Fibroblast of skin of right biceps (primary cell): ENCODE results near the gene TSPAN10.
A peak's percentile ranks its signal among the peaks of the same experiment; 100 is the strongest.

Experiments used
- DNase-seq: peaks from one replicate; pipeline ENCODE4 v3.0.0-alpha.2; 2013

Gene TSPAN10

DNA sequence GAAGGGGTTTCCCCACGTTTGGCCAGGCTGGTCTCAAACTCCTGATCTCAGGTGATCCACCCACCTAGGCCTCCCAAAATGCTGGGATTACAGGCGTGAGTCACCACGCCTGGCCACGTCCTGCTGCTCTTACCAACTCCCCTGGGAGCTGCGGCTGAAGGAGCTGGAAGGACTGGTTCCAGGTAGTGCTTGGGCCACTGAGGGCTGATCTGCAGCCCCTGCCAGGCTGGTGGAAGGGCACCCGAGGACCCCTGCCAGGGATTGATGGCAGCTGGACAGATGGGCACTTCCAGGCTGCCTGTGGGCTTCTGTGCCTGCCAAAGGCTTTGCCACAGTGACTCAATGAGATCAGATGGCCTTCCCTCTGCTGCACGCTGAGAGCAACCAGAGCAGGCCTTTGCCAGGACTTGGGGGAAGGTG is 27.1 kb downstream of the TSPAN10 start:
- no peak for DNase-seq

DNA sequence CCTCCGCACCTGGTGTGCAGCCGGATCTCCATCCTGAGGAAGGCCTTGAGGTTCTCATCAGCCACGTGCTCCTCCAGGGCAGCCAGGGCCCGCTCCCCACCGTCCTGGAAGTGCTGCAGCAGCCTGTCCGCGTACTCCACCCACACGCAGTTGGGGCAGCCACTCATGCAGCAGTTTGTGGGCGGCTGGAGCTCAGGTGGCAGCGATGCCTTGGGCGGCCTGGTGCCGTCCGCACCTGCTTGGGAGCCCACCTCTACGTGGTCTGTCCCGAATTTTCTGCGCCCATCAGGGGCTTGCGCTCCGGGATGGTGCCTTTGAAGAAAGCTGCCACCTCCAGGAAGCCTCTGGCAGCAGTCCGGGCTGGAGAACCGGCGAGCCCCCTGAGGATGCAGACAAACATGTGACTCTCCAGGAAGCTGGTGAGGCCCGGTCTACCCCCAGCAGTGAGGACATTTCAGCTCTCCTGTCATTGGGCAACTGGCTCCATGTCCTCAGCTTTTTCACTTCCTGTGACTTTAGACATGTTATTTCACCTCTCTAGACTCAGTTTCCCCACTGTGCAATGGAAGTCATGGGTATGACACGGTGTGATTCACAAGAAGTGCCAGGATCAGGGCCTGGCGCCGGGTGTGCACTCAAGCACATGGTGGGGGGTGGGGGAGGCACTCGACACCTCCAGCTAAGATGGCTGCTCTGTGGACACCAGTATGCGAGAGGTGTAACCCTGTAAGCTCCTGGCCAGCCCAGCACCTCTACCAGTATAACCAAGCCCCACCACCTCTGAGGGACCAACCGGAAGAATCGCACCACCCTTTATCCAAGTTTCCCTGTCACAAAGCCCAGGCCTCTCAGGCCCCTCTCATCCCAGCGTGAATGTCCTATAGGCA is 28.5 kb downstream of the TSPAN10 start:
- DNase-seq: peak; percentile 36

DNA sequence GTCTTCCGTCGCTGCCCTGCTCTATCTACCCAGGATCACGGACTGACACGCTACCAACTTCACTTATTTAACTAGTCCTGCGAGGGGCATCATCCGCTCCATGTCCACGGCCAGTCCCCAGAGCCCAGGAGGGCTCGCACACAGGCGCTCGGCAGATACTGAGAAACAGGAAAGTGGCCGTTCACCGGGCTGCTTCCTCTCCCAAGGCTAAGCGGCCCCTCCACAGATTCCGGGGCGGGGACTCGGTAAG is 29.0 kb downstream of the TSPAN10 start:
- DNase-seq: no peak

DNA sequence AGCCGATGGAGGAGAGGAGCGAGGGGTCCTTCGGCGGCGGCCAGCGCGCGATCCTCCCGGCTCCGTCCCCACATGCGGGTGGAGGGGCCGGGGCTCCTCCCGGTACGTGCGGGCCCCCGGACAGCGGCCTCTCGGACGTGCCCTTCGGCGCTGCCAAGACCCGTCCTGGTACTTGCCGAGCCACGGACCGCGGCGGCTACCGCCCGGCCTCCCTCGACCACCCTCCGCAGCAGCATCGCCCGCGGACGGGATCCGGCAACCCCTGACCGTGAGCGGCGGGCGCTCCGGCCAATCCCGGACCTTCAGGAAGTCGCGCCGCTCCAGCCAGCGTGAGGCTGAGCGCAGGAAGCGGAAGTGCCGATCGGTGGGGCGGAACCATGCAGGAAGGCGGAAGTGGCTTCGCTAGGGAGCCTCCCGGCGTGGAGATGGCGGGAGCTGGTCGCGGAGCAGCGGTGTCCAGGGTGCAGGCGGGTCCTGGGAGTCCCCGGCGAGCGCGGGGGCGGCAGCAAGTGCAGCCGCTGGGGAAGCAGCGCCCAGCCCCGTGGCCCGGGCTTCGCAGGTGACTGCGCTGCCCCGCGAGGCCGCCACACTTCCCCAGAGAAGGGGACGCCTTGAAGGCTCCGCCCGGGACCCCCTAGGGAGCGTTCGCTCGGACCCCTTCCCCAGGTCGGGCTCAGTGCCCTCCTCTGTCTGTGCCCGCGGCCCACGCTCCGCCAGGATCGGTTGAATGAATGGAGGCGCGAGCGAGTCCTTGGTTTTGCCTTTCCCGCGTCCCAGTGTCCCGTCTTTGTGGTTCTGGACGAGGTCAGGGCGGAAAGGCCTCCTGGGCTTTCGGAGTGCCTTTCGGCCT is 29.6 kb downstream of the TSPAN10 start, which contains the start of the genes CCDC137 and OXLD1:
CCDC137 (plus strand) TSS at position 396 of the 850 bp plus-strand sequence; CDS start at position 426, 30 bp downstream.
OXLD1 (minus strand) TSS at position 264 of the 850 bp plus-strand sequence; CDS start at position 236, 28 bp downstream.
- DNase-seq: peak; percentile 97

DNA sequence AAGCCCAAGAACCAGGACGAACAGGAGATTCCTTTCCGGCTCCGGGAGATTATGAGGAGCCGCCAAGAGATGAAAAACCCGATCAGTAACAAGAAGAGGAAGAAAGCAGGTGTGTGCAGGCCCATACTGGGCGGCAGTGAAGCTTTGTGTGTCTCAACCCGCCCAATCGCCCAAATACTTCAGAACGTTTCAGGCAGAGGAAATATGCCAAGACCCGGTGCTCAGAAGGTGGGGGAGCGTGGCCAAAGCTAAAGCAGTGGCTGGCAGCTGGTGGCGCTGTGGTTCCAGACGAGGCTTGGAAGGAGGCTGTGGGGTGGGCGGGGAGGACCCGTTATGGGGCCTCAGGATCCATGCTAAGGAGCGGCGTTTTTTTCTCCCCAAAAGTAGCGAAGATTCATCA is 30.8 kb downstream of the TSPAN10 start:
- DNase-seq: no peak

DNA sequence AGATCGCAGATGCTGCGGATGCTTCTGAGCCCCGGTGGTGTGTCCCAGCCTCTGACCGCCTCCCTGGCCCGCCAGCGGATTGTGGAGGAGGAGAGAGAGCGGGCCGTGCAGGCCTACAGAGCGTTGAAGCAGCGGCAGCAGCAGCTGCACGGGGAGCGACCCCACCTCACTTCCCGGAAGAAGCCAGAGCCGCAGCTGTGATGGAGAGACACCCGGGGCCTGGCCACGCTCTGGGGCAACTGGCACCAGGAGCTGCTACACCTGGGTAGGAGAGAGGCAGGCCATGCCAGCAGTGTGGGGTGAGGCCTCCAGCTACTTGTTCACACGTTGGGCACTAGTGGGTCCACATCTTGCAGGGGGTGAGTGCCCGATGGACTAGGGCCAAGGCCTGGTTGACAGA is 35.5 kb downstream of the TSPAN10 start:
- DNase-seq: no peak

DNA sequence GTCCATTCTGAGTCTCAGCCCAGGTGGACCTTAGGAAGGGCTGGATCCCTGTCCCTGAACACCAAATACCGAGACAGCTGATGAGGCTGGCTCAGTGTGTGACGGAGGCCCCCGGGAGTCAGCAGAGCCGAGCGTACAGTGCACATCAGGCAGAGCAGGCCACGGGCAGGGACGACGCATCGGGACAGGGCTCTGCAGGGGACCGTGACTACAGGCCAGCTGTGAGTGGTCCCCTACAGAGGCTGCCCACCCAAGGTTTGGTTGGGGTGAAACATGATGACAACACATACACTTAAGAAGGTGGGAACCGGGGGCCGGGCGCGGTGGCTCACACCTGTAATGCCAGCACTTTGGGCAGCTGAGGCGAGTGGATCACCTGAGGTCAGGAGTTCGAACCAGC is 36.0 kb downstream of the TSPAN10 start:
- no peak for DNase-seq

DNA sequence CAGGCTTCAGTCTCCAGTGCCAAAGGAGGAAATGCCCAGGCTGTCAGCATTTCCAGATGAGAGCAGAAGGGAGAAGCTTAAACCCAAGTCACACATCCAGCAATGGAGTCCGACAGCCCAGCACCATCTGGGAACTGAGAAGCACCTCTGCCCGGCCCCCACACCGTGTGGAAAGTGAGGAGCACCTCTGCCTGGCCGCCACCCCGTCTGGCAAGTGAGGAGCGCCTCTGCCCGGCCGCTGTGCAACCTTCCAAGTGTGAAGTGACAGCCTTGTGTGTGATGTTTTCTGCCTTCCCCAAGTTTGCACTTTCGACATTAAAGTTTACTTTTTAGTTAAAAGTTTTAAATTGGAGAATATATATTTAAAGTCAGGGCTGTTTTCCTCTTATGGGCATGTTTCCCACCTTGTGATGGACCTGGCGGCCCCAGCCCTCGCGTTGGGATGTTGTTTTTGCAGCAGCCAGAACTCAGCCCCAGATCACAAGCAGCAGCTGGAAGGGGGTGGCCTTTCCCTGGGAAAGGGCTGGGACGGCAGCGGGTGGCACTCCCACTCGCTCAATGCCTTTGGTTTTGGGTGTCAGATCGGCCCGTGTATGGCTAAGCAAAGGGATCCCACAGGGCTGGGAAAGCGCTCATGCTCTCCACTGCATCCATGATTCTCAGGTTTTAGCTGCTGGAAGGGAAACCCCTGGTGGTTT is 36.7 kb downstream of the TSPAN10 start:
- DNase-seq: no peak

DNA sequence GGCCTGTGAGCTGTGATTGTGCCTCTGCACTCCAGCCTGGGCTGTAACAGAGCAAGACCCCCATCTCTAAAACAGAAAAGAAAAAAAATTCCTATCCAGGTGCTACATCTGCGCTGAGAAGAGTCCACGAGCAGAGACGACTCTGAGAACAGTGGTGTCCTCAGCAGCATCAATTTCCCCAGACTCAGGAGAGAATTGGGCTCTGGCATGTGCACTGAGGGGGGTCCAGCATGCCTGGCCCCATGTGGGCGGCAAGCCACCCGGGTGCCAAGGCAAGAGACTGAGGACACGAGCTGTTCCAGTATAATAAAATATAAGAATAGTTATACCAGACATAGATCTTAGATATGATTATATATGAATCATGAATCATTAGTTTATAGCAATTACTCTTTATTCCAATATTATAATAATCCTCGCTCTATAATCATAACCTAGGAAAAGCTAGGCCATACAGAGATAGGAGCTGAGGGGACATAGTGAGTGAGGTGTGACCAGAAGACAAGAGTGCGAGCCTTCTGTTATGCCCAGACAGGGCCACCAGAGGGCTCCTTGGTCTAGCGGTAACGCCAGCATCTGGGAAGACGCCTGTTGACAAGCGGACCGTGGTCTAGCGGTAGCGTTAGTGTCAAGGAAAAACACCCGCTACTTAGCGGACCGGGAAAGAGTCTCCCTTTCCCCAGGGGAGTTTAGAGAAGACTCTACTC is 38.7 kb downstream of the TSPAN10 start:
- DNase-seq: peak; percentile 28

DNA sequence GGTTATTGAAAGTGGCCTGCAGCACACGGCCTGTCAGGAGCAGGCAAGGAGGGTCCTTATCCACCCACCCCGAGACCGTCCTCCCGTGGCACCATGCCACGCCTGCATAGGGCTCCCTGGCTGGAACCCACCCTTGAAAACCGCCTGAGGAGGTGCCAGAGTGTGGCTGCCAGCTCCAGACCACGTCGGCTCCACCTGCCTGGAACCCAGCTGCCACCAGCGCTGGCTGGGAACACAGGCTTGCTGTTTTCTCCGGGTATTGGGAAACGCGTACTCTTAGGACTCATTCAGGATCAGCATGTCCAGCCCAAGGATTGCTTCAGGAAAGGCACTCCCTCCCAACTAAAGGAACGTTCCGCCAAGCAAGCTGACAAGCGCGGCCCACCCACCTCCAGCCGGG is 39.9 kb downstream of the TSPAN10 start:
- no peak for DNase-seq

DNA sequence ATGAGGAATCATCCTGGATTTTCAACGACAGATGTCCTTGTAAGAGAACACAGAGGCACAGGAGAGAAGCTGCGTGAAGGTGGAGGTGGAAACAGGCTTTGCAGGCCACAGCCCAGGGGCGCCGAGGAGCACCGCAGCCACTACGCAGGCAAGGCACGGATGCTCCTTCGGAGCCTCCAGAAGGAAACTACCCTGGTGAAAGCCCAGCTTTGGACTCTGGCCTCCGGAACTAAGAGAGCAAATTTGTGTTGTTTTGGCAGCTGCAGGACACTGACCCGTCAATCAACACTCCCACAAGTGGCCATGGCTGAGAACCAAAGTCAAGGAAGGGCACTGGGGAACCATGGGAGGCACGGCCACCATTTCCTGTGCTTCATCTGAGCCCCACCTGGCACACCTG is 43.2 kb downstream of the TSPAN10 start:
- DNase-seq: no peak

DNA sequence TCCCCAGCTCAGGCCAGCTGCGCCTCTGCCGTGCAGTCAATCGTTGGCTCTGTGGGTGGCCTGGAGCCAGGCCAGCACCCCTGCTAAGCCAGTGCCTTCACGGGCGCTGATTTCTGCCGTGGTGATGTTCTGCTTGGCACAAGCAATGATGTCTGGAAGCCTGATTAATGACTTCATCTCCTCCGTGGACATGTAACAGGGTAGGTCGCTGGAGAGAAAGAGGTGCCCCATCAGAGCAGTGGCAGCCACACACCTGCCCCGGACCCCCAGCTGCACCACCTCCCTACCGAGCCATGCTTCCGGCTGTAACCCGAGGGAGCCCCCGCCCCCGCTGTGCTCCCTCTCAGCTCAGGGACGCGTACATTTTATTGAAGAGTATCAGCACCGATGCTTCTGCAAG is 44.7 kb downstream of the TSPAN10 start:
- no peak for DNase-seq

DNA sequence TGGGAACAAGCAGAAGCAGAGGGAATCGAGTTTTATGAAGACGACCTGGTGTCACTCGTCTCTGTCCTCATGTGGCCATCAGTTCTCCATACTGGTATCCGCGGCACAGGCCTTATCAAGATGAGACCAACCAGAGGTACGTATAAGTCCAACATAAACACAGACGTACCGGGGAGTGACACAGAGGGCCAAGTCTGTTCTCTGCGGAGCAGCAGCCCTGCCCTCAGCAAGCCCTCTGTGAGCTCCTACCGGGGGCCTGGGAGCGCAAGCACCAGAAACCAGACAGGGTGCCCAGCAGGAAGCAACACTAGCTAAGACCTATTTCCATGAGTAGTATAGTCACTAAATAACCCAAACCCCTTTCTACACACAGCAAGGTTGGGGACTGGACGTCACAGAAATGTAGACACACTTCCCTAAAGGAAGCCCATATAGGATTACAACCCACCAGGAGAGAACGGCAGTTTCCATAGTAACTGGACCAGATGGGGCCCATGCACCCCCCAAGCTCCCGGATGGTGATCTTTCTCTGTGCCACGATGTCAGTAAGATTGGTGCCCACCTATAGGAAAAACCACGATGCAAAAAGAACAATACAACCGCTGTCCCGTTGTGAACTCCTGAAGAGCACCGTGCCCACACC is 45.7 kb downstream of the TSPAN10 start:
- DNase-seq: no peak

DNA sequence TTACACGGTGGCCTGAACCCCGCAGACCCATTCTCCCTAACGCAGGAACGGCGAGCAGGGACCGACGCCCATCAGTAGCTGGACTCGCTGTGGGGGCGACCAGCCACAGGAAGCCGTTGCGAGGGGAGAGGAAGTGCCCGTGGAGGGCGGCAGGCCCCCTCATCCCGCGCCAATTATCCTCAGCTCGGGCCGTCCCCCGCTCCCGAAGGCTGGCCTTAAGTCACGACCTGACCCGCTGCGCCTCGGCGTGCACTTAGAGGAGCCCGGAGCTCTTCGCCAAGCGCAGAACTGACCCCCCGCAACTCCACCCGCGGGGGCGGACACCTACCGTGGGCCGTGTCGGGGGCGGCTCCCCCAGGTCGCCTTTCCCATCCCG is 46.2 kb downstream of the TSPAN10 start:
- no peak for DNase-seq

DNA sequence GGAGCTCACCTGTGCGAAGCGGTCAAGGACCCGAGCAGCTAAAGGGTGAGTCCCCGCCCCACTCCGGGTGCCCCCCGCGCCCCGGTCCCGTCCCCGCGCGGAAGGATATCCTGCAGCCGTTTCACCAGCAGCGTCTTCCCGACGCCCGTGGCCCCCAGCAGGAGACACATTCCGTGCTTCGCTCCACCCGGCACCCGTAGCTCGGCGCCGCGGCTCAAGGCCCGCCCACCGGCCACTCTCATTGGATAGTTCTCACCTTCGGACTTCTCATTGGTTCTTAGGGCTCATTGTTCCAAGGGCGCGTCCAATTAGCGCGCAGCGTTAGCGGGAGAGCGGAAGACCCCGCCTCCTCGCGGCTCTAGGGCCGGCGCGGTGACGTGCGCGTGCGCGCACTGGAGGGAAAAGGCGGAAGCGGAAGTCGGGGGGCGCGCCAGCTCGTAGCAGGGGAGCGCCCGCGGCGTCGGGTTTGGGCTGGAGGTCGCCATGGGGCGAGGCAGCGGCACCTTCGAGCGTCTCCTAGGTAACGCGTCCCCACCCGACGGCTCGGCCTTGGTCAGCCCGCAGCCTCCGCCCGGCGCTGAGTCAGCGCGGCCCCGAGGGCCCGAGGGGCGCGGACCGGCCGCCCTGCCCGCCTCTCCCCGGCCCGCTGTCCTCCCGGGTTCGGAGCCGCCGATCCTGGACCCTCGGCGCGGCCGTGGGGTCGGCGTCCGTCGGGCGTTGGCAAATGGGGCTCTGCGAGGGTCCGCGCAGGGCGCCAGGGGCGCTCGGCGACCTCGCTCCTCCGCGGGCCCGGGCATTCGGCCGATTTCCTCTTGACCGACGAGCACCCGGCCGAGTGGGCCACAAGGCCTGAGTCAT is 46.8 kb downstream of the TSPAN10 start, which contains the start of the genes ARL16 and HGS:
ARL16 (minus strand) TSS at position 214 of the 858 bp plus-strand sequence; CDS start at position 170, 44 bp downstream.
HGS (plus strand) TSS at position 428 of the 858 bp plus-strand sequence; CDS start at position 484, 56 bp downstream.
- peak; percentile 99 for DNase-seq

DNA sequence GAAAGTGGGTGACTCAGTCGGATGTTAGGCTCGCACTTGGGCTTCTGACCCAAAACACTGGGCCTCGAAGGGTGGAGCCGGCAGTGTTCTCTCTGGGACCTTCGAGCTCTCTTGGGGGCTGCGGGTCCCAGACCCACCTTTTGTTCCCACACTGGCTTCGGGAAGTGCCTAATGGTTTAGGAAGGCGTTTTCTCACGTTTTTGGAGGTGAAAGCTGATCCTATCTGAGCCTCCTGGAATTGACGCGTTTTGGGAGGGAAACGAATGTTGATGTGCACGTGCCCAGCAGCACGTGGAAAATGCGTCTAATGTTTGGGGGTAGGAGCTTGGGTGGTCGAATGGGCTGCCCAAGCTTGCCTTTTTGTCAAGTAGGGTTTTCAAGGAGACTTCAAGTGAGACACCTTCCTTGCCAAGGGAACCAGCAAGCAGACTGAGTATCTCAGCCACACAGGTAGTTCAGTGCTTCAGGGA is 47.5 kb downstream of the TSPAN10 start:
- DNase-seq: no peak

DNA sequence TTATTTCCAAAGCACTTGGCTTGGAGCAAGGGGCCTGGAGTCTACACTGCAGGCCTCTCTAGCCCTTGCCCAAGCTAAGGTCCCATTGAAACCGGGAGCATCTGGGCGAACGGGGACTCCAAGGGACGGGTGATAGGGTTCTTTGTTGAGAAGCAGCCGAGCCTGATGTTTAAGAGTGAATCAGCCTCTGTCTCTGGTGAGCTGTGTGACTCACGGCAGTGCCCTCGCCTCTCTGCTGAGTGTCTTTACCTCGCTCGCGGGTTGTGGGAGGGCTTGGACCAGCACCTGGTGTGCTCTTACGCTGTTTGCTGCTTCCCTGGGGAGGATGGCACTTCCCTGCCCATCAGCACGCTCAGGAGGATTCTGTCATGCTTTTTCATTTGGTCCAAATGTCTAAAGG is 48.1 kb downstream of the TSPAN10 start:
- DNase-seq: peak; percentile 79

DNA sequence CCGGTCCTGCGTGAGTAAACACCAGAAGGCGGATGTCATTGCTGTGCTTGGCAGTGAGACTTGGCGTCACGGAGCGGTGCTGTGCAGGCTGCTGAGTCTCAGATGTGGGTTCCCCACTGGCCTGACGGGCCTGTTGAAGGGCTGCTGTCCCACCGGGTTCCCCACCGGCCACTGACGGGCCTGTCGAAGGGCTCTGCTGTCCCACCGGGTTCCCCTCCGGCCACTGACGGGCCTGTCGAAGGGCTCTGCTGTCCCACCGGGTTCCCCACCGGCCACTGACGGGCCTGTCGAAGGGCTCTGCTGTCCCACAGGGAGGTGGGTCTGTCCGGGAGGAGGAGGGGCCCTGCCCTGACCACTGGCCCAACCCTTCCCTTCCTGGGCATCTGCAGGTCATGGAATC is 49.6 kb downstream of the TSPAN10 start:
- no peak for DNase-seq

DNA sequence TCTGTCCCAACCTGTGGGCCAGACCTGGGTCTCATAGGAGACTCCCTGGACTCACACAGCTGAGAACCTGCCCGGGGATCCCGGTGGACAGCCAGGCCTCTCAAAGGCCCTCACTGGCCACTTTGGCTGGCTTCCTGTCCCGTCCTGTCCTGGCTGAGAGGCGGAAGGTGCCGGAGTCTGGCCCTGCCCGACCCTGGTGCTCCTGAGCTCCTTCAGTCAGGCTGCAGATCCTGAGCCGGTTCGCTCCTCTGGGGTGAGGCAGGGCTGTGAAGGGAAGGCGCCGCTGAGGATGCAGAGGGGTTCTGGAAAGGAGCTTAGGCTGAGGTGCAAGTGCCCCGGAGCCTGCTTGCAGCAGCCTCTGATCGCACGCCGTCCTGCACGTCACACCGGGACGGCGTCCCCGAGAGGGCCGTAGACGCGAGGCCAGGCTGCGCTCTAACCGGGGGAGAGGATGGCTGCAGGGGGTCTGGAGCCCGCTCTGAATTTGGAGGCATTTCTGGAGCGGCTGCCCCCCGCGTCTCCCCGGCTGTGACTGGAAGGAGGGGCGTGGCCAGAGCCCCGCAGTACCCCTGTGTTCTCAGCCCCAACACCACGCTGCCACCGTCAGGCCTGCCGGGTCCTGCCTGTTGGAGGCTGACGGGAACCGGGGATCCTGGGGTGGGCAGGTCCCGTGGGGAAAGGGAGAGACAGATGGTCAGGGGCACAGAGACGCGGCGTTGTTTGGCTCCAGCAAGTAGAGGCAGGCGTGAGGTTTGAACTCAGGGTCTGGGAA is 51.0 kb downstream of the TSPAN10 start:
- no peak for DNase-seq

DNA sequence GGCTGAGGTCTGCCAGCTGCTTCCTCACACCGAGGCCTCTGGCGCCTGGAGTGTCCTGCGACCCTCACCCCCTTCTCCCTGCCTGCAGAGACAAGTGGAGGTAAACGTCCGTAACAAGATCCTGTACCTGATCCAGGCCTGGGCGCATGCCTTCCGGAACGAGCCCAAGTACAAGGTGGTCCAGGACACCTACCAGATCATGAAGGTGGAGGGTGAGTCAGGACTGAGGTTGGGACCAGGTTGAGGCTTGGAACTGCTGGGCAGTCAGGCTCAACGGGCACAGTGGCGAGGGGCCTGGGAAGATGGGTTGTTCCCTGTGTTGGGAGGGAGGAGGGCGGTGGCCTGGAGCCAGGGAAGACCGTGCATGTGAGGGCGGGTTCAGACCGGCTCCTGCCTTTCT is 51.6 kb downstream of the TSPAN10 start:
- DNase-seq: no peak
